ENCODE data around the gene RRP36. TPM values are rescaled to one million over a fixed set of nuclear protein-coding genes. Genes with fewer than 3 reads are reported as not detected.

The RRP36 gene
- total and polyA plus RNA-seq, 2 of the 8 experiments (the other 6 are each of a cell fraction or from before 2014, with no cell fraction given) = 33.9 to 92.3 TPM

DNA sequence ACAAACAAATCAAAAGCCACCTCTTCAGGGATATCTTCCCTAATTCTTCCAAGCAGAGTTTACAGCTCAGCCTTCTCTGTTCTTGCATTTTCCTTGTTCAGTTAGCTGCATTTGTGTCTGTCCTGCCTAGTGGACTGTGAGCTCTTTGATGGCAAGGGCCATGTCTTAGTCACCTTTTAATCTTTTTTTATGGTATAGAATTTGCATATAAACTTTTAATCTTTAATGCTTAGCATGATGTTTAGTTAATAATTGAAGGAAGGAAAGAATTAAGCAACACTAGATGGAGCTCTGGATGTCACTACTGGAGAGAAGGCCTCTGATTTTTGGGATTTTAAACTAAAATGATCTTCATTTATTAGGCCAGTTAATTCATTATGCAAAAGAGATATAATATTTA, 24.9 kb upstream of the RRP36 start:
- H2BK120ac ChIP-seq (replicated peaks; ENCODE audit: low read depth, low read length) = no peak overlapping the region
- H3K27me3 ChIP-seq (replicated peaks in 1 of 4; ENCODE audit: control insufficient read depth in 3 of 4, extremely low read depth in 1 of 4, insufficient read depth in 3 of 4, low read length in 3 of 4) = no peaks in the 10 kb centered on the region
- no peak overlapping the region for H3K4me2 ChIP-seq (ENCODE audit: insufficient read depth in 1 of 2, low read depth in 2 of 2, low read length in 2 of 2)
- H3K79me2 ChIP-seq (ENCODE audit: control insufficient read depth in 1 of 2, insufficient read depth in 2 of 2, low read length in 2 of 2) = no peaks in the 10 kb centered on the region
- H2BK12ac ChIP-seq (ENCODE audit: low read depth, low read length) = no peak overlapping the region
- H3K23ac ChIP-seq (ENCODE audit: insufficient read length) = no peak overlapping the region
- H4K91ac ChIP-seq (replicated peaks; ENCODE audit: insufficient read length, low read length) = no peak overlapping the region
- ChIA-PET POLR2A (ENCODE audit: partially characterized antibody) (interaction anchor here (1.4 to 3.3 kb wide), 3 partner anchors 8 to 18 kb away, joined by 4 to 14 read pairs (median 5); partner anchors contain the start of genes MEA1 and PEX6), CTCF (ENCODE audit: partially characterized antibody) (interaction anchor here (0.6 to 5.6 kb wide), 14 partner anchors 10 to 1127 kb away, joined by 3 to 30 read pairs (median 4); partner anchors contain the start of gene PPP2R5D)
- H2BK5ac ChIP-seq (ENCODE audit: low read depth, low read length) = no peak overlapping the region
- no peak overlapping the region for H3K56ac ChIP-seq (replicated peaks; ENCODE audit: insufficient read length, low read depth, low read length)
- H3K4me1 ChIP-seq (replicated peaks in 1 of 4; ENCODE audit: control insufficient read depth in 3 of 4, insufficient read depth in 4 of 4, low read length in 3 of 4) = no peaks in the 10 kb centered on the region; a peak in 1 of 7 replicates
- no peak overlapping the region for H2AFZ ChIP-seq (ENCODE audit: low read length)
- no peaks in the 10 kb centered on the region for H3K23me2 ChIP-seq (ENCODE audit: low read depth, low read length)
- no peak overlapping the region for H3K18ac ChIP-seq (ENCODE audit: extremely low read depth, low read length)
- no peak overlapping the region for H3K9ac ChIP-seq (replicated peaks in 1 of 4; ENCODE audit: extremely low read depth in 1 of 4, low read depth in 3 of 4, low read length in 3 of 4)
- no peak overlapping the region for H3K4me3 ChIP-seq (ENCODE audit: extremely low read depth in 1 of 4, insufficient read depth in 2 of 4, low read depth in 3 of 4, low read length in 4 of 4)
- FAIRE-seq = no peak
- no peak overlapping the region for H3K14ac ChIP-seq (ENCODE audit: insufficient read length)
- no peak for DNase-seq (ENCODE audit: low read depth in 1 of 2, low spot score in 2 of 2)
- H3K36me3 ChIP-seq (ENCODE audit: control insufficient read depth in 2 of 4, insufficient read depth in 4 of 4, low read length in 3 of 4) = peaks cover 0 to 3% (median 0%) of the 10 kb centered on the region in 4 experiments; a peak in 2 of 8 replicates
- no peak overlapping the region for H2BK15ac ChIP-seq (ENCODE audit: low read length)
- no peak overlapping the region for H3K4ac ChIP-seq (replicated peaks; ENCODE audit: insufficient read length, low read depth, low read length)
- H4K8ac ChIP-seq (ENCODE audit: extremely low read depth, insufficient read depth, low read length) = no peak overlapping the region
- H3K27ac ChIP-seq (ENCODE audit: low read depth, low read length) = no peak overlapping the region
- no peak overlapping the region for H2AK5ac ChIP-seq (ENCODE audit: low read depth, low read length)
- H2BK20ac ChIP-seq (ENCODE audit: low read length) = no peak overlapping the region
- H3K79me1 ChIP-seq (ENCODE audit: low read depth, low read length) = peaks cover 3% of the 10 kb centered on the region; the same call in 1 of the 2 replicates
- H4K20me1 ChIP-seq (replicated peaks in 1 of 2; ENCODE audit: control insufficient read depth in 1 of 2, insufficient read depth in 2 of 2, low read length in 2 of 2) = peaks cover 0 to 1% of the 10 kb centered on the region in 2 experiments
- no peaks in the 10 kb centered on the region for H3K9me3 ChIP-seq (ENCODE audit: insufficient read depth in 2 of 2, low read depth in 1 of 2, low read length in 1 of 2)
- no peak overlapping the region for H4K5ac ChIP-seq (ENCODE audit: insufficient read length, low read depth, low read length)
- TF ChIP-seq SAP30 (IDR thresholded peaks at IDR 0.05; ENCODE audit: insufficient read depth, insufficient replicate concordance, low read length) (no peak), CHD1 (IDR thresholded peaks at IDR 0.05; ENCODE audit: low read depth, low read length) (no peak), TBP (IDR thresholded peaks at IDR 0.05; ENCODE audit: low read depth, low read length) (no peak), SP4 (IDR thresholded peaks at IDR 0.05; ENCODE audit: low read length) (no peak)
